GM19193 (cell line): ENCODE data around the gene CDK5RAP2.

Experiments used
- POLR2A ChIP-seq: IDR thresholded peaks from 4 replicates; pipeline ENCODE4 v1.6.1; 2011; ENCODE audit not compliant: insufficient read depth, insufficient read length; ENCODE audit errors: extremely low read depth

The CDK5RAP2 gene

DNA sequence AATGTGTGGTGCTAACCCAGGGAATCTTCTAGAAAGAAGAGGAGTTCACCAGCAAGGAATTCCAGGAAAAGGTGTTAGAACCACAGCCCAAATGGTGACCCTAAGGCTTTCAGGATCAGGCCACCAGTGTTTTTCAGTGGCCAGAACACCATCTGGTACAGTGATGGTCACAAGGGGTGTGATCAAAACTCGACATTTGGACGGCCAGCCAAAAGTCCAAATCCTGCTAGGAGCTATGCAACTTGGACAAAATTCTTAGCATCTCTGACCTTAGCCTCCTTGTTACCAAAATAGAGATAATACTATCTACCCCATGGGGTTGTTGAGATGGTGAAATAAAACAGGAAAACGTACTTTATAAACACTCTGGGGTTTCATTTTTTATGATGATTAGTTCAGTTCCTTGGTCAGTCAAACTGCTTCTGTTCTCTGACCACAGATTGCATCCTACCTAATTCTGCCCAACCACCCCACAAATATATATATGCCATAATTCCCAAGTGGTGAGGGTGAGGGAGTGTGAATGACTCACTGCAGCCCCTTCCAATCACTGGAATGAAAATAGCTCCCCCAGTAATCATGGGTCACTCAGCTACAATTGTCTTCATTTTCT is 210.3 kb downstream of the CDK5RAP2 start:
- TF ChIP-seq POLR2A, result no peak

DNA sequence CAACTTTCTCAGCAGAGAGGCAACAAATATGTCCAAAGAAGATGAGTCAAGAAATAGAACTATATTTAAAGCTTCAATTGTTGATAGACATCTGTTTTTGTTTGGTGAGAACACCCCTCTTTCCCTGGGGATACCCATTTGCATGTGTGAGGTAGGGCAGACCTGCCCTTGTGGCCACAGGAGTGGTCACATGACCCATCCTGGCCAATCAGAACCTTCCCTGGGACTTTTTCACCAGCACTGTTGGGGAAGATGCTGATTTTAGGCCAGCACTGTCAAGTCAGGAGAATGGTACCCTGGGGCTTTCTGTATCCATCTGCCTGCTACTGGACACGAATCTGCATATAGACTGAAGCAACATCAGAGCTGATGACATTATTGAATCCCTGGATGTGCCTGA is 211.2 kb downstream of the CDK5RAP2 start:
- no peak for TF ChIP-seq POLR2A

DNA sequence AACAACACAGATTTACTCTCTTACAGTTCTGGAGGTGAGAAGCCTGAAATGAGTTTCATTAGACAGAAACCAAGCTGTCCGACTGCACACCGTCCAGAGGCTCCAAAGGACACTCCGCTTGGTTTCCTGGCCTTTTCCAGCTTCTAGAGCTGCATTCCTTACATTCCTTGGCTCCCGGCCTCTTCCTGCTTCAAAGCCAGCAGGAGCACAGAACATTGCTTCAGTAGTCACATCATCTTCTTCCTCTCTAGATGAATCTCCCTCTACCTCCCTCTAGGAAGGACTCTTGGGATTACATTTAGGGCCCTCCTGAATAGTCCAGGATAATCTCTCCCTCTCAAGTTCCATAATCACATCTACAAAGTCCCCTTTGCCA is 213.3 kb downstream of the CDK5RAP2 start:
- TF ChIP-seq POLR2A, result no peak

DNA sequence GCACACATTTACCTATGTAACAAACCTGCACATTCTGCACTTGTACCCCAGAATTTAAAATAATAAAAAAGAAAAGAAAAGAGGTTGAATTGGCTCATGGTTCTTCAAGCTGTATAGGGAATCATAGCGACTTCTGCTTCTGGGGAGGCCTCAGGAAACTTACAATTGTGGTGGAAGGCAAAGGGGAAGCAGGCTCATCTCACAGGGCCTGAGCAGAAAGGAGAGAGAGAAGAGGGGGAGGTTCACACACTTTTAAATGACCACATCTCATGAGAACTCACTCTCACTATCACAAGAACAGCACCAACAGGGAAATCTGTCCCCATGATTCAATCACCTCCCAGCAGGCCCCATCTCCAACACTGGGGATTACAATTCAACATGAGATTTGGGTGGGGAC is 214.6 kb downstream of the CDK5RAP2 start:
- TF ChIP-seq POLR2A, result no peak

DNA sequence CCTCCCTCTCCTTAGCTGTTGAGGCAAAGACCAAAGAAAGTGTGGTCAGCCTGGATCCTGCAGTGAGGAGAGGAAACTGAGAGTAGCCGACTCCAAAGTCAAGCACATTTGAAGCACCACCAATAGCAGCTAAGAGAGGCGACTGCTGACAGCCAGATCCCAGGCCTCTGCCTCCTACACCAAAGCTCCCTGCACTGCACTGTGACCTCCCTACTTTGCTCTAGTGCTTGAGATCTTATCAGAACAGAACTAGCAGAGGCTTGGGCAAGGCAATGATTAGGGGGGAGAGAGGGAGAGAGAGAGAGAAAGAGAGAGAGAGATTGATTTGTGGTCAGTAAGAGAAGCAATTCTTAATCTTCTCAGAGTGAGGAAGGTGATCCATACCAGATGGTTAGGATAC is 216.3 kb downstream of the CDK5RAP2 start:
- no peak for TF ChIP-seq POLR2A

DNA sequence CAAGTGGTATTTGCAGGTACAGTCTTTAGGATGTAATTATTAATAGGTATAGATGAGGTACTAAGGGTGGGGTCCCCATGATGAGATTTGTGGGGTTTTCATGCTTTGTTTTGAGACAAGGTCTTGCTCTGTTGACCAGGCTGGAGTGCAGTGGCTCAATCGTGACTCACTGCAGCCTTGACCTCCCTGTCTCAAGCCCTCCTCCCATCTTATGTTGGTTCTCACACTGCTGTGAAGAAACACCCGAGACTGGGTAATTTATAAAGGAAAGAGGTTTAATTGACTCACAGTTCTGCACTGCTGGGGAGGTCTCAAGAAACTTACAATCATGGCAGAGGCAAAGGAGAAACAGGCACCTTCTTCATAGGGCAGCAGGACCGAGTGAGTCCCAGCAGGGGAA is 217.5 kb downstream of the CDK5RAP2 start:
- no peak for TF ChIP-seq POLR2A

DNA sequence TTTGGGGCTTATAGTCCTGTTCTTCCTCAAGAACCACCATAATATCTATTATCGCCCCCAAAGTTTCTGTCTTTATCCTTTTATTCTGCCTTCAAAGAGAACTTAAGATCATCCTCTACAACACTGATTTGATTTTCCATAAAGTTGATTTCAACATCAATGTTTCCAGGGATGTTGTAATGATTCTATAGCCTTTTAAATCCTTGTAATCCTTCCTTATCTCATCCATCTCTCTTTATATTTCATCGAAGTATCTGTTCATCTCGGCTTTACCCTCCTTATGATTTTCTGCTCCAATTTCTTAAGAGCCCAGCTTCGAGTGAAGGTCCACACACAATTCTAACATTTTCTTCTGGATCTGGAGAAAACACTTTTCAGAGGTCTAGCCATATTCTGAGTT is 218.4 kb downstream of the CDK5RAP2 start:
- TF ChIP-seq POLR2A, result no peak

DNA sequence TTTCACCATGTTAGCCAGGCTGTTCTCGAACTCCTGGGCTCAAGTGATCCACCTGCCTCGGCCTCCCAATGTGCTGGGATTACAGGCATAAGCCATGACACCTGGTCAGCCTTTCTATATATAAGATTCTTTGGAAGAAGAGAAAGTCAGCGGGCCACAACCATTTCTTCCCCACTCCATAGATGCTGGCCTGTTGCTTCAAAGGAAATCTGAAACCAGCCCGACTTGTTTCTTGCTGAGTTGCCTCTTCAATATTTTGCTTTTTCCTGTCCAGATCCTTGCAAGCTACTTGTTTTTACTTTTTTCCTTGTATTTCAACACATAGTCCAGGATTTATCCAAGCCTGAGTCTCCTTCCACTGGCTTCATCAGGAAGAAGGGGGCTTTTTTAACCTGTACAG is 219.5 kb downstream of the CDK5RAP2 start:
- no peak for TF ChIP-seq POLR2A

DNA sequence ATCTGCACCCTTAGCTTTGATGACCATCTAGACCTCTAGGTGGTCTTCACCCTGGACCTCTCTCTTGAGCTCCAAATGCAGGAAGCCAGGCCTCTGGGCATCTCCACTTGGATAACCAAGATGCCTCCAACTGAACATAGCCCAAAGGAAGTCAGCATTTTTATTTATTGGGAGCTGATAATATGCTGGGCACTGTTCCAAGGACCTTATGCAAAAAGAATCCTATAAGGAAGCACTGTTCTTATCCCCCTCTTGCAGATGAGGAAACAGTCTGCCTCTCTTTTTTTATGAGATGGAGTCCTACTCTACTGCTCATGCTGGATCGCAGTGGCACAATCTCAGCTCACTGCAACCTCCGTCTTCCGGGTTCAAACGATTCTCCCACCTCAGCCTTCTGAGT is 219.9 kb downstream of the CDK5RAP2 start:
- no peak for TF ChIP-seq POLR2A

DNA sequence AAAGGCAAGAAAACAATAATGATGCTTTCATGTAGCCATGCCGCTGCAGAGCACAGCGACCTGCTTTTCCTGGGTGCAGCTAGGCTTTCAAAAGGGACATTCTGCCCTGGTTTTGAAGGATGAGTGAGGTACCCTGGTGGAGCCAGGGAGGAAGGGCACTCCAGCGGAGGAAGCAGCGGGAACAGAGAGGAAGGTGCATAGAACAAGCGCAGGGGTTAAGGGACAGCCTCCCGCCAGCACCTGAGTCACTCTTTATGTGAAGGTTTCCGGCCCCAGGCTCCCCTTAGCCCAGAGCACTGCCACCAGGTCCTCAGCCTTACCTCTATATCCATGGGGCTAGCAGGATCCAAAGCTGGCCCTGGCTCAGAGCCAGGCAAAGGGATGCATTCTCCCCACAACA is 221.1 kb downstream of the CDK5RAP2 start:
- TF ChIP-seq POLR2A, result no peak

DNA sequence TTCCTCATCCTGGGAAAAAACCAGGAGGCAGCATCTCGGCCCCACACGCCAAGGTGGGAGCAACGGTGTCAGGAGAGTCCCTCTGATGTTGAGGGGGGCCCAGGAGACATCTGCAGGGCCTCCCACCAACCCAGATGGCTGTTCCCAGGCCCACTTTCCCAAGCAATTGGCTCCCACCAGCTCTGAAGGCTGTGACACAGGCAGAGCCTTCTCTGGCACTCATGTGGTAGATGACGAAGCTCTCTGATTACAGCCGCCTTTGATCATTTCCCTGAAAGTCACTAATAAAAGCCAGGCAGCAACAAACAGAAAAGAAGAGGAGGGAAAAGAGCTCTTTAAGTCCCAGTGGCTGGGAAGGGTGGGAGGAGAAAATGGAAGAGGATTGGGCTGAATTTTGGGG is 226.5 kb downstream of the CDK5RAP2 start:
- TF ChIP-seq POLR2A, result no peak

DNA sequence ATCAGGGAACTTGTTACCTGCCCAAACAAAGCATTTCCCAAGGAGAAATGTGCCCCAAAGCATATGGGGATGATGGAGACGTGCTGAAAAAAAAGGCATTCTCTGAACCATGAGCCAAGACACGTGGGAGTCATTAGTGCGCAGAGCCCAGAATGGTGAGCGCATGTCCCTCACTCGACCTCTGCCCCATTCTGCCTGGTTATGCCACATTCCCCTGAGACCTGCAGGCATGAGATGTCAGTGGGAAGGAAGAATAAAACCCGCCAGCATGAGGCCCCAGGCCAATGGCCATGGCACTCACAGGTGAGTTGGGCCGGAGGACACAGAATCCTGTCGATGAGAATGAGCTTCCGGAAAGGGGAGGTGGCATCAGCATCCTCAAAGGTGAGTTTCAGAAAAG is 228.9 kb downstream of the CDK5RAP2 start:
- no peak for TF ChIP-seq POLR2A

DNA sequence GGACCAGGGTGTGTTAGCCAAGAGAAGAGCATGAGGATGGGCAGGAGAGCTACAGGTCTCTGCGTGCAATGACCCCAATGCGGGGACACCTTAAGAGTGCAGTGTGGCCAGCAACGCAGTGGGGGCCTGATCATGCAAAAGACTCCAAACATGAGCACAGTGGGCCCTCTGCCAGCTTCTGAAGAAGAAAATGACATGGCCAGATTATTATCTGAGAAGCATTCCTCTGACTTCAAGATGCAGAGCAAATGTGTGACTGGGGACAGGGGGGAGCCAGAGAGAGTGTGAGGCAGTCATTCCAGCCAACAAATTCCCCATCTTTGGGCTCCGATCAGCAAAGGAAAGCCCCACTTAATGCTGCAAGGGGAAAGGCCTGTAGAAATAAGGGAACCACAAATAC is 229.4 kb downstream of the CDK5RAP2 start:
- no peak for TF ChIP-seq POLR2A

DNA sequence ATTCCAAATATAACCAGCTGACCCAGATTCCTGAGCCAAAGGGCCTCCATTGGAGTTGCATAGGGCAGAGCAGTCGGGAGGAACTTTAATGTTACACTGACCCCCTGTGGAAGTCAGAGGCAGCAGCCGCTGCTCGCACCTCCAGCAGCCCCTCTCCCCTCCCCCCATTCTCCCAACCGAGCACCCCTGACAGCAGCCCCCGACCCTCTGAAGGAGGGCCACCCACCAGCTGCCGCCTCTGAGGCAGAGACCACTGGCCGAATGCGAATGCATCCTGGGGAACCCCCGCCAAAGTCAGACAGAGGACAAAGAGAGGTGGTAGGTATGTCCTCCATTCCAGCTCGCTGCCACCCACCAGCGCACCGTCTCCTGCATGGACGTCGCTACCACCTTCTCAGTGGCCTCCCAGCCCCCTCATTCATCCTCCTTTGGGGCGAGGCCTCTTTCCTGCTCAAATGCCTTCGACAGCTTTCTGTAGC is 231.0 kb downstream of the CDK5RAP2 start:
- TF ChIP-seq POLR2A, result no peak

DNA sequence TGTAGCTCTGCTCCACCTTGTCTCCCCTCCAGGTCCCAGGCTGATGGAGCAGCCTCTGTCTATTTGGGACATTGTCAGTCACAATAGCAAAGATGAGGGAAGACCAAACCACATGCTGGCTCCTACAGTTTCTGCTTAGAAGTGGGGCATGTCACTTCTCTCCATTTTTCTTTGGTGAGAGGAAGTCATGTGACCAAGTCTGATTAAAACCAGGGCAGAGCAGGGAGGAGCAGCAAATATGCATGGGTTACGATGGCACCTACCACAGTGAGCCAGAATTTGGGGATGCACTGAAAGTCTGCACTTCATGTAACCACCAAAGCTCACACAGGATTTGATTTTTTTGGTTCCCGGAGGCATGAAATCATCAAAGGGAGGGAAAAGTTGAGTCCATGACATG is 234.6 kb downstream of the CDK5RAP2 start:
- no peak for TF ChIP-seq POLR2A

DNA sequence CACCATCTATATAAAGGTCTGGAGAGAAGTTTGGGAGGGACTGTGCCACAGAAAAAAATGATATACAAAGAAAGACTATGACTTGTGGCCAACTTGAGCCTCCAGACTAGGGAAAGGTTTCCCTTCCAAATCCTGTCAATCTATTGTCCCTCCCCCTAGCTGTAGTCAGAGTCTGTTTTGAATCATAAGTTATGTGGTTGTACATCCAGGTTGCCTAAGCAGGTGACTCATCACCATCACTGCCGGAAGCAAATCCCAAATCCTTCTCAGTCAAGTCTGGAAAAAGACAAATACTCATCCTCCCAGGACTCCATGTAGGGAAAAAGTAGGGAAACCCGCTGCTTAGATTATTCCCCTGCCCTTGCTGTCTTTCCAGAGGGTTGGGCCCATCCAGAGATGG is 235.7 kb downstream of the CDK5RAP2 start:
- TF ChIP-seq POLR2A, result no peak

DNA sequence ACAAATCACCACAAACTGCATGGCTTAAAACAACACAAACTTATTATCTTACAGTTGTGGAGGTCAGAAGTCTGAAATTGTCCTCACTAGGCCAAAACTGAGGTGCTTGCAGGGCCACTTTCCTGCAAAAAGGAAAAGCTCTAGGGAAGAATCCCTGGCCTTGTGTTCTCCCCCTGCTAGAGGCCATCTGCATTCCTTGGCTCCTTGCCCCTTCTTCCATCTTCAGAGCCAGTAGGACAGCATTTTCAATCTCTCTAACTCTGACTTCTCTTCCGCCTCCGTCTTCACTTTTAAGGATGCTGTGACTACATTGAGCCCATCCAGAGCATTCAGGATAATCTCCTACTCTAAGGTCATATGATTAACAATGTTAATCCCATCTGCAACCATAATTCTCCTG is 236.6 kb downstream of the CDK5RAP2 start:
- no peak for TF ChIP-seq POLR2A
